ENCODE measurements around the gene ALLC.

ALLC gene

GRCh38 chr2:3729055-3729448 lies 71.1 kb downstream of the ALLC start:
- DNase-seq (ENCODE audit: low spot score), result no peak

GRCh38 chr2:3729786-3730185 lies 71.8 kb downstream of the ALLC start:
- TF ChIP-seq, protein P1, sequence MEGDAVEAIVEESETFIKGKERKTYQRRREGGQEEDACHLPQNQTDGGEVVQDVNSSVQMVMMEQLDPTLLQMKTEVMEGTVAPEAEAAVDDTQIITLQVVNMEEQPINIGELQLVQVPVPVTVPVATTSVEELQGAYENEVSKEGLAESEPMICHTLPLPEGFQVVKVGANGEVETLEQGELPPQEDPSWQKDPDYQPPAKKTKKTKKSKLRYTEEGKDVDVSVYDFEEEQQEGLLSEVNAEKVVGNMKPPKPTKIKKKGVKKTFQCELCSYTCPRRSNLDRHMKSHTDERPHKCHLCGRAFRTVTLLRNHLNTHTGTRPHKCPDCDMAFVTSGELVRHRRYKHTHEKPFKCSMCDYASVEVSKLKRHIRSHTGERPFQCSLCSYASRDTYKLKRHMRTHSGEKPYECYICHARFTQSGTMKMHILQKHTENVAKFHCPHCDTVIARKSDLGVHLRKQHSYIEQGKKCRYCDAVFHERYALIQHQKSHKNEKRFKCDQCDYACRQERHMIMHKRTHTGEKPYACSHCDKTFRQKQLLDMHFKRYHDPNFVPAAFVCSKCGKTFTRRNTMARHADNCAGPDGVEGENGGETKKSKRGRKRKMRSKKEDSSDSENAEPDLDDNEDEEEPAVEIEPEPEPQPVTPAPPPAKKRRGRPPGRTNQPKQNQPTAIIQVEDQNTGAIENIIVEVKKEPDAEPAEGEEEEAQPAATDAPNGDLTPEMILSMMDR (IDR thresholded peaks at IDR 0.05; ENCODE audit: extremely low read depth, missing control alignments), result no peak
- DNase-seq (ENCODE audit: low spot score), result no peak

More at GRCh38 chr2:3729055-3729448, 71.1 kb downstream of the ALLC start:
- TF ChIP-seq, protein P1 (IDR thresholded peaks at IDR 0.05; ENCODE audit: extremely low read depth, missing control alignments), result no peak

GRCh38 chr2:3730646-3731045 lies 72.6 kb downstream of the ALLC start:
- DNase-seq (ENCODE audit: low spot score), result no peak
- TF ChIP-seq, protein P1 (IDR thresholded peaks at IDR 0.05; ENCODE audit: extremely low read depth, missing control alignments), result no peak

- DNase-seq (ENCODE audit: low spot score), result no peak
- TF ChIP-seq, protein P1 (IDR thresholded peaks at IDR 0.05; ENCODE audit: extremely low read depth, missing control alignments), result no peak
Measured at GRCh38 chr2:3731829-3732228, 73.8 kb downstream of the ALLC start.

DNA sequence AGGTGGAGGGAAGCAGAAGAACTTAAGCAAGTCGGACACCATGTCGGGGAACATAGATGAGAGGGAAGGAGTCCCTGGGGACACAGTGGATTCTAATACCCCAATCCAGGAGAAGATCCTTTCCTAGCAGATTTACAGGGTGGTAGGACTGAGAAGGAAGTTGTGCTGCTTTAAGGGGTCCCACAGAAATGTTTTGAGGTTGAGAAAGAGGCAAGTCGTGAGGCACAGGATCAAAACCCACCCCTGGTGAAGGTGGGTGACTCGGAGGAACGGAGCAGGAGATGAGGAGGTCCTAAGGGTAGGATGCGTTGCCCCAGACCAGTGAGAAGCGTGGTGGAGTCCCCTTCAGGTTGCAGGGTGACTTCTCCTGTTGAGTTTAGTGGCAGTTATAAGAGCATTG lies 78.1 kb downstream of the ALLC start:
- TF ChIP-seq, protein P1 (IDR thresholded peaks at IDR 0.05; ENCODE audit: extremely low read depth, missing control alignments), result no peak
- DNase-seq (ENCODE audit: low spot score), result no peak

DNA sequence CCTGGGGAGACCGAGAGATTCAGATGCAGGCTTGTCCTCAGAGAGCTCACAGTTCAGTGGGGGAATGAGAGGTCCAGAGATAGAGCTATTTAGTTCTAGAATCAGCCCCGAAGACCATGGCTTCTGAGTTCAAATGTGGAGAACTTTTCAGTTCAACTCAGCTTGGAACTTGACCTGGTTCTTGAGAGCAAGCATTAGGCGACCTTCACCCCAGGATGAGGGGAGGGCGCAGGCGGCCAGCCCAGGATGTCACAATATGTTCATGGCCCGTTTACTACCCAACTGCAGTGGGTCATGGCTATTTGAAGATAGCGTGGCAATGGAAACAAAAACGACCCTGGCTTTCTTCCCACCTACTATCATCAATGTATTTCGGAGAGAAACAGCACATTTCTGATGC lies 79.1 kb downstream of the ALLC start:
- TF ChIP-seq, protein P1 (IDR thresholded peaks at IDR 0.05; ENCODE audit: extremely low read depth, missing control alignments), result no peak

GRCh38 chr2:3738454-3738853 lies 80.5 kb downstream of the ALLC start:
- peak; percentile 31 for DNase-seq (ENCODE audit: low spot score)
- TF ChIP-seq, protein P1 (IDR thresholded peaks at IDR 0.05; ENCODE audit: extremely low read depth, missing control alignments), result no peak

More for the DNA sequence above, 79.1 kb downstream of the ALLC start:
- no peak for DNase-seq (ENCODE audit: low spot score)

Measured in GM20000 (cell line).